WTC11 (cell line): ENCODE results near the gene MAP7D3. TPM values are rescaled to one million over a fixed set of nuclear protein-coding genes. Genes with fewer than 3 reads are reported as not detected.

Experiments used
- ATAC-seq: fragments of 200-7000 bp; cut with Tn5 transposase; 2 replicates; pipeline ENCODE4 v1.10.0; 2021; ENCODE audit warnings: mild to moderate bottlenecking, moderate library complexity
- CTCF ChIA-PET: fragments of 300-600 bp; sonication (Branson Sonifier 250); formaldehyde crosslinking; loops from one replicate; lab custom pipeline; 2021; ENCODE audit warnings: antibody characterized with exemption; lab: Charles Lee
- POLR2A ChIA-PET: fragments of 350-600 bp; sonication (Branson Sonifier 250); formaldehyde crosslinking; loops from one replicate; lab custom pipeline; 2021; ENCODE audit warnings: antibody characterized with exemption; lab: Charles Lee
- DNase-seq: peaks from one replicate; pipeline ENCODE4 v3.0.0; 2021; ENCODE audit warnings: low spot score
- H3K27ac Mint-ChIP-seq: 2 replicates; pipeline ENCODE4 v1.8.0; 2021; ENCODE audit warnings: mixed read lengths
- H3K27me3 Mint-ChIP-seq: 2 replicates; pipeline ENCODE4 v1.8.0; 2021; ENCODE audit warnings: low read depth, mild to moderate bottlenecking, moderate library complexity, mixed read lengths
- H3K36me3 Mint-ChIP-seq: 2 replicates; pipeline ENCODE4 v1.8.0; 2021; ENCODE audit warnings: mixed read lengths
- H3K4me1 Mint-ChIP-seq: 2 replicates; pipeline ENCODE4 v1.8.0; 2022; ENCODE audit warnings: mixed read lengths
- H3K4me3 Mint-ChIP-seq: 2 replicates; pipeline ENCODE4 v1.8.0; 2021; ENCODE audit warnings: mild to moderate bottlenecking, moderate library complexity, mixed read lengths
- H3K9me3 Mint-ChIP-seq: 2 replicates; pipeline ENCODE4 v1.8.0; 2021; ENCODE audit warnings: mixed read lengths
- AR ChIP-seq: fragments of 250-450 bp; sonication (Bioruptor Pico); IDR thresholded peaks from 2 replicates; pipeline ENCODE4 v1.9.0; 2021; ENCODE audit warnings: mild to moderate bottlenecking
- ARID4B ChIP-seq: sonication (generic); formaldehyde crosslinking; IDR thresholded peaks from 2 replicates; pipeline ENCODE4 v1.8.0; 2023; ENCODE audit warnings: missing genetic modification reagents, mild to moderate bottlenecking, borderline replicate concordance
- ATF1 ChIP-seq: sonication (generic); formaldehyde crosslinking; IDR thresholded peaks from 2 replicates; pipeline ENCODE4 v1.8.1; 2023; ENCODE audit warnings: mild to moderate bottlenecking, moderate library complexity, missing genetic modification reagents
- CDX4 ChIP-seq: fragments of 250-450 bp; sonication (Bioruptor Pico); IDR thresholded peaks from 2 replicates; pipeline ENCODE4 v1.9.0; 2021; ENCODE audit warnings: moderate library complexity, mild to moderate bottlenecking, inconsistent platforms, borderline replicate concordance
- CTCF ChIP-seq: fragments of 200-600 bp; IDR thresholded peaks from 2 replicates; pipeline ENCODE4 v1.8.0; 2022; ENCODE audit warnings: antibody characterized with exemption
- ELF4 ChIP-seq: sonication (generic); formaldehyde crosslinking; IDR thresholded peaks from 2 replicates; pipeline ENCODE4 v1.8.1; 2022; ENCODE audit warnings: low read depth, mild to moderate bottlenecking, moderate library complexity, missing genetic modification reagents
- ETV6 ChIP-seq: sonication (generic); formaldehyde crosslinking; IDR thresholded peaks from 2 replicates; pipeline ENCODE4 v1.8.1; 2022; ENCODE audit warnings: mild to moderate bottlenecking, missing genetic modification reagents
- GRHL2 ChIP-seq: fragments of 250-450 bp; sonication (Bioruptor Pico); IDR thresholded peaks from 2 replicates; pipeline ENCODE4 v1.8.0; 2022; ENCODE audit warnings: mild to moderate bottlenecking, moderate library complexity; ENCODE audit not compliant: insufficient replicate concordance, severe bottlenecking
- JUN ChIP-seq: sonication (generic); formaldehyde crosslinking; IDR thresholded peaks from 2 replicates; pipeline ENCODE4 v1.8.0; 2023; ENCODE audit warnings: mild to moderate bottlenecking, missing genetic modification reagents
- KAT7 ChIP-seq: sonication (generic); formaldehyde crosslinking; IDR thresholded peaks from 2 replicates; pipeline ENCODE4 v1.8.1; 2023; ENCODE audit warnings: missing genetic modification reagents, mild to moderate bottlenecking, borderline replicate concordance
- NFATC4 ChIP-seq: fragments of 250-450 bp; sonication (Bioruptor Pico); IDR thresholded peaks from 2 replicates; pipeline ENCODE4 v1.9.0; 2021; ENCODE audit warnings: mild to moderate bottlenecking
- NR1H2 ChIP-seq: sonication (generic); formaldehyde crosslinking; IDR thresholded peaks from 2 replicates; pipeline ENCODE4 v1.9.0; 2021; ENCODE audit warnings: mild to moderate bottlenecking, moderate library complexity, missing genetic modification reagents
- NR2C2 ChIP-seq: sonication (generic); formaldehyde crosslinking; IDR thresholded peaks from 2 replicates; pipeline ENCODE4 v1.8.0; 2022; ENCODE audit warnings: mild to moderate bottlenecking, missing genetic modification reagents
- OVOL2 ChIP-seq: fragments of 250-450 bp; sonication (Bioruptor Pico); IDR thresholded peaks from 2 replicates; pipeline ENCODE4 v1.9.0; 2021; ENCODE audit warnings: mild to moderate bottlenecking, borderline replicate concordance
- SP1 ChIP-seq: sonication (generic); formaldehyde crosslinking; conservative IDR thresholded peaks from 2 replicates; pipeline ENCODE4 v1.8.1; 2022; ENCODE audit warnings: missing genetic modification reagents
- USF2 ChIP-seq: sonication (generic); formaldehyde crosslinking; IDR thresholded peaks from 2 replicates; pipeline ENCODE4 v1.8.1; 2023; ENCODE audit warnings: mild to moderate bottlenecking, missing genetic modification reagents, moderate library complexity
- ZMAT4 ChIP-seq: fragments of 250-450 bp; sonication (Bioruptor Pico); IDR thresholded peaks from 2 replicates; pipeline ENCODE4 v1.9.0; 2021; ENCODE audit warnings: mild to moderate bottlenecking
- ZNF423 ChIP-seq: fragments of 250-450 bp; sonication (Bioruptor Pico); IDR thresholded peaks from 2 replicates; pipeline ENCODE4 v2.1.2; 2022; ENCODE audit warnings: mild to moderate bottlenecking, moderate library complexity
- ZNF512 ChIP-seq: sonication (generic); formaldehyde crosslinking; IDR thresholded peaks from 2 replicates; pipeline ENCODE4 v1.8.1; 2022; ENCODE audit warnings: missing genetic modification reagents, borderline replicate concordance
- total RNA-seq: library from RNA; stranded (reverse); gene quantifications from 3 replicates; pipeline ENCODE4 v1.2.3, GENCODE V29; 2021

Gene MAP7D3
- total RNA-seq, 1 experiment from 2014 or later: 12.3 TPM

- no peak for TF ChIP-seq CTCF
- TF ChIP-seq NR1H2: no peak
- TF ChIP-seq ZMAT4: no peak
- TF ChIP-seq ZNF423: no peak
Measured at GRCh38 chrX:136203951-136204350, 47.2 kb downstream of the MAP7D3 start (continued).

- ChIA-PET POLR2A (no interaction called here), CTCF (interaction anchor here (1.2 kb wide), 1 partner anchor 175 kb away, joined by 3 read pairs; no protein-coding TSS in a partner anchor)
- ATAC-seq: no peak
- no peaks in the 10 kb centered on the region for H3K9me3 Mint-ChIP-seq
- no peak overlapping the region for H3K27ac Mint-ChIP-seq
- no peaks in the 10 kb centered on the region for H3K27me3 Mint-ChIP-seq
- H3K36me3 Mint-ChIP-seq: no peaks in the 10 kb centered on the region
- DNase-seq: no peak
- H3K4me1 Mint-ChIP-seq: peaks cover 30% of the 10 kb centered on the region
- H3K4me3 Mint-ChIP-seq: no peak overlapping the region
- TF ChIP-seq ELF4 (CRISPR knock-in tag) (no peak), JUN (CRISPR knock-in tag) (no peak), USF2 (CRISPR knock-in tag) (no peak), NFATC4 (CRISPR knock-in tag) (no peak), KAT7 (CRISPR knock-in tag) (no peak), ZNF423 (no peak), ATF1 (CRISPR knock-in tag) (no peak), ZNF512 (CRISPR knock-in tag) (no peak), ZMAT4 (no peak), AR (CRISPR knock-in tag) (no peak), NR2C2 (CRISPR knock-in tag) (no peak)
Measured at GRCh38 chrX:136203438-136203837, 47.8 kb downstream of the MAP7D3 start.

- Mint-ChIP-seq H3K4me3 (no peak overlapping the region), H3K27me3 (no peaks in the 10 kb centered on the region), H3K36me3 (no peaks in the 10 kb centered on the region), H3K4me1 (peaks cover 32% of the 10 kb centered on the region), H3K9me3 (no peaks in the 10 kb centered on the region), H3K27ac (no peak overlapping the region)
- ChIA-PET CTCF (interaction anchor here (1.2 kb wide), 1 partner anchor 175 kb away, joined by 3 read pairs; no protein-coding TSS in a partner anchor), POLR2A (no interaction called here)
- no peak for ATAC-seq
- DNase-seq: no peak
- no peak for TF ChIP-seq USF2 (CRISPR knock-in tag)
- TF ChIP-seq ARID4B (CRISPR knock-in tag): no peak
- TF ChIP-seq JUN (CRISPR knock-in tag): no peak
- TF ChIP-seq OVOL2 (CRISPR knock-in tag): no peak
- no peak for TF ChIP-seq CDX4
- no peak for TF ChIP-seq GRHL2 (CRISPR knock-in tag)
- TF ChIP-seq ETV6 (CRISPR knock-in tag): no peak
- no peak for TF ChIP-seq SP1 (CRISPR knock-in tag)
Measured at GRCh38 chrX:136202889-136203288, 48.3 kb downstream of the MAP7D3 start.
